Measurements from ENCODE around the gene LARGE1. TPM values are rescaled to one million over a fixed set of nuclear protein-coding genes. Genes with fewer than 3 reads are reported as not detected.

Gene LARGE1
- total RNA-seq, 1 experiment from 2014 or later, result 1.3 TPM

- H3K36me3 ChIP-seq (ENCODE audit: low read depth, low read length), result no peaks in the 10 kb centered on the region
- intact Hi-C loops (cut with micrococcal nuclease), result no loop called here
- no peak overlapping the region for H3K4me2 ChIP-seq (ENCODE audit: low read length)
- ChIA-PET CTCF (no interaction called here), POLR2A (ENCODE audit: unreplicated experiment) (no interaction called here)
- no peaks in the 10 kb centered on the region for H3K4me1 ChIP-seq (ENCODE audit: insufficient read depth, low read length)
- no peaks in the 10 kb centered on the region for H3K79me2 ChIP-seq (ENCODE audit: low read length)
- H3K9me2 ChIP-seq (replicated peaks; ENCODE audit: low read length), result no peaks in the 10 kb centered on the region
- DNase-seq (no peak), ATAC-seq (no peak)
- H3K9me3 ChIP-seq (ENCODE audit: low read length), result no peaks in the 10 kb centered on the region
- no peak overlapping the region for H2AFZ ChIP-seq (ENCODE audit: low read length)
- H3K9ac ChIP-seq (ENCODE audit: low read length), result no peak overlapping the region
- H4K20me1 ChIP-seq (ENCODE audit: low read length), result no peaks in the 10 kb centered on the region
- no peaks in the 10 kb centered on the region for H3F3A ChIP-seq (ENCODE audit: low read length, unreplicated experiment)
- no peaks in the 10 kb centered on the region for H3K27me3 ChIP-seq (ENCODE audit: low read length)
- no TSS peak for BruUV-seq (replicated peaks)
- H3K4me3 ChIP-seq (ENCODE audit: low read length), result no peak overlapping the region
- TF ChIP-seq EZH2 (IDR thresholded peaks at IDR 0.05; ENCODE audit: low read length, unreplicated experiment), result no peak
- no peak for TF ChIP-seq CTCF (conservative IDR thresholded peaks at IDR 0.05; ENCODE audit: low read depth, low read length)
- TF ChIP-seq EZH2phosphoT487 (IDR thresholded peaks at IDR 0.05; ENCODE audit: borderline replicate concordance, low read length), result no peak
- no peak overlapping the region for H3K27ac ChIP-seq (ENCODE audit: low read length)
Measured at GRCh38 chr22:33597274-33597985, 322.8 kb downstream of the LARGE1 start.

DNA sequence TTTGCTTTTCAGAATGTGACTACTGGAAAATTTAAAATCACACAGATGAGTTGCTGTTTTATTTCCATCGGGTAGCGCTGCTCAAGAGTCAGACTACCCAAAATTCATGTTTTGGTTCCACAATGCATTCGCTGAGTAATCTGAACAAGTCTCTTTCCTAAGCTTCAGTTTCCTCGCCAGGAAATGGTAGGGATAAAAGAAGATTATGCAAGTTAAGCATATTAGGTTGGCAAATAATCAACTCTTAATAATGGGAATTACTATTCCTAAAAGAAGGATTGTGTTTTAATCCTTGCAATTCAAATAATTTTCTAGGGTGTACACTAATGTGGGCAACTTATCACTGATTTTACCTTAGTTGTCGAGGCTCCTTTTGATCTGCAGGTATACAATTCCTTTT is 326.5 kb downstream of the LARGE1 start:
- Histone ChIP-seq H3K79me2 (ENCODE audit: low read length) (no peaks in the 10 kb centered on the region), H3K4me1 (ENCODE audit: insufficient read depth, low read length) (no peaks in the 10 kb centered on the region), H3K9ac (ENCODE audit: low read length) (no peak overlapping the region), H4K20me1 (ENCODE audit: low read length) (no peaks in the 10 kb centered on the region), H3F3A (ENCODE audit: low read length, unreplicated experiment) (no peaks in the 10 kb centered on the region), H3K9me3 (ENCODE audit: low read length) (no peaks in the 10 kb centered on the region), H3K36me3 (ENCODE audit: low read depth, low read length) (no peaks in the 10 kb centered on the region), H3K4me3 (ENCODE audit: low read length) (no peak overlapping the region), H2AFZ (ENCODE audit: low read length) (no peak overlapping the region), H3K9me2 (replicated peaks; ENCODE audit: low read length) (no peaks in the 10 kb centered on the region), H3K4me2 (ENCODE audit: low read length) (no peak overlapping the region), H3K27me3 (ENCODE audit: low read length) (no peaks in the 10 kb centered on the region), H3K27ac (ENCODE audit: low read length) (no peak overlapping the region)
- DNase-seq (no peak), ATAC-seq (no peak)
- CTCF ChIA-PET, result no interaction called here
- POLR2A ChIA-PET (ENCODE audit: unreplicated experiment), result no interaction called here
- intact Hi-C loops (cut with micrococcal nuclease), result no loop called here
- TF ChIP-seq CTCF (conservative IDR thresholded peaks at IDR 0.05; ENCODE audit: low read depth, low read length) (no peak), EZH2phosphoT487 (IDR thresholded peaks at IDR 0.05; ENCODE audit: borderline replicate concordance, low read length) (no peak), EZH2 (IDR thresholded peaks at IDR 0.05; ENCODE audit: low read length, unreplicated experiment) (no peak)
- no TSS peak for BruUV-seq (replicated peaks)

DNA sequence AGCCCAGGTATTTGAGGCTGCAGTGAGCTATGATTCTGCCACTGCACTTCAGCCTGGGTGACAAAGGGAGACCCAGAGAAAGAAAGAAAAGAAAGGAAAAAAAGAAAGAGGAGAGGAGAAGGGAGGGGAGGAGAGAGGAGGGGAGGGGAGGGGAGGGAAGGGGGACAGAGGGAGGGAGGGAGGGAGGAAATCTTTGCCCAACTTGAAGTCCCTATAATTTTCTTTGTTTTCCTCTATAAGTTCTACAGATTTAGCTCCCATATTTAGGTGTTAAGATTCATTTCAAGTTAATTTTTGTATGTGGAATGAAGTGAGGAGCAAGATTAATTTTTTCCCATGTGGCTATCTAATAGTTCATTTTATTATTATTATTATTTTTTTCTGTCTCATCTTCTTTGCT is 328.3 kb downstream of the LARGE1 start:
- Histone ChIP-seq H3K9me2 (replicated peaks; ENCODE audit: low read length) (no peaks in the 10 kb centered on the region), H3K4me1 (ENCODE audit: insufficient read depth, low read length) (no peaks in the 10 kb centered on the region), H3K4me2 (ENCODE audit: low read length) (no peak overlapping the region), H3K36me3 (ENCODE audit: low read depth, low read length) (no peaks in the 10 kb centered on the region), H3K27me3 (ENCODE audit: low read length) (no peaks in the 10 kb centered on the region), H3K9me3 (ENCODE audit: low read length) (no peaks in the 10 kb centered on the region), H3K27ac (ENCODE audit: low read length) (no peak overlapping the region), H3K9ac (ENCODE audit: low read length) (no peak overlapping the region), H4K20me1 (ENCODE audit: low read length) (no peaks in the 10 kb centered on the region), H2AFZ (ENCODE audit: low read length) (no peak overlapping the region), H3K79me2 (ENCODE audit: low read length) (no peaks in the 10 kb centered on the region), H3F3A (ENCODE audit: low read length, unreplicated experiment) (no peaks in the 10 kb centered on the region), H3K4me3 (ENCODE audit: low read length) (no peak overlapping the region)
- no peak for TF ChIP-seq EZH2phosphoT487 (IDR thresholded peaks at IDR 0.05; ENCODE audit: borderline replicate concordance, low read length)
- no peak for TF ChIP-seq EZH2 (IDR thresholded peaks at IDR 0.05; ENCODE audit: low read length, unreplicated experiment)
- no peak for TF ChIP-seq CTCF (conservative IDR thresholded peaks at IDR 0.05; ENCODE audit: low read depth, low read length)
- no peak for DNase-seq
- no peak for ATAC-seq
- intact Hi-C loops (cut with micrococcal nuclease), result no loop called here
- BruUV-seq (replicated peaks), result no TSS peak
- ChIA-PET CTCF (no interaction called here), POLR2A (ENCODE audit: unreplicated experiment) (no interaction called here)
